ENCODE results near the gene AFMID. TPM values are rescaled to one million over a fixed set of nuclear protein-coding genes. Genes with fewer than 3 reads are reported as not detected.

The AFMID gene
- total and polyA plus RNA-seq, 7 donors = 7.4 to 20.8 (median 9.3) TPM

DNA sequence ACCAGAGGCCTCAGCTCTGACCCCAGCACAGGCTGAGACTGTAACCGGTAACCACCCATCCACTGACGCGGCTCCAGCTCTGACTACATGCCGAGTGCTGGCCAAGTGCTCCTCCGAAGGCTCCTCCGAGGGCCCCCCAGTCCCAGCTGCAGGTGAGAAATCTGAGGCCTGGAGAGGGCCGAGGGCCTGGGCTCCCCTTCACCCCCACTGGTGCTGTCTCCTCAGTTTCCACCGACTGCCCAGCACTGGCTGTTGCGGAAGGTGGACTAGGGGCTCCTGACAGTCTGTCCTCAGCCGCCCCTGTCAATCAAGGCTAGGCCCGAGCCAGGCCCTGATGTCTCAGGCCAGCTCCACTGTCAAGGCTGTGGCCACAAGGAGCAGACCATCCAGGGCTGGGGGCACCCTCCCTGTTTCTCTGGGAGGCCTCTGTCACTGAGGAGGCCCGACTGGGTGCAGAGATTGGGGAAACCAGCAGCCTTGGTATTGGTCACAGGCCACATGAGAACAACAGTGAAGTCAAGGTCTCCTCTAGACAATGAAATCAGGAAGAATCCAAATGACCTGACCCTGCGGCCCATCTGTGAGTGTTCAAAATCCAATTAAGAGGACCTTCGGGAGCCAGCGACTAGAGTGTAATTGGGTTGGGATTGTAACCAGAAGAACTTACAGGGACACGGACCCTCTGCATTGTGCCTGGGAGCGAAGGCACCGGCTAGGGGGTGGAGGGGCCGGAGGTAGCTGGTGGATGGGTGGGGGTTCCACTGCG lies 49.4 kb downstream of the AFMID start:
- Histone ChIP-seq H3K4me3 (no peak overlapping the region), H3K9me3 (no peaks in the 10 kb centered on the region), H3K4me1 (no peaks in the 10 kb centered on the region), H3K27me3 (ENCODE audit: insufficient read depth in 3 of 3, low read length in 2 of 3) (peaks cover 0 to 15% (median 12%) of the 10 kb centered on the region in 3 donors), H3K27ac (no peak overlapping the region), H3K36me3 (ENCODE audit: insufficient read depth in 1 of 2, low read depth in 1 of 2) (no peaks in the 10 kb centered on the region)
- TF ChIP-seq, protein P1, sequence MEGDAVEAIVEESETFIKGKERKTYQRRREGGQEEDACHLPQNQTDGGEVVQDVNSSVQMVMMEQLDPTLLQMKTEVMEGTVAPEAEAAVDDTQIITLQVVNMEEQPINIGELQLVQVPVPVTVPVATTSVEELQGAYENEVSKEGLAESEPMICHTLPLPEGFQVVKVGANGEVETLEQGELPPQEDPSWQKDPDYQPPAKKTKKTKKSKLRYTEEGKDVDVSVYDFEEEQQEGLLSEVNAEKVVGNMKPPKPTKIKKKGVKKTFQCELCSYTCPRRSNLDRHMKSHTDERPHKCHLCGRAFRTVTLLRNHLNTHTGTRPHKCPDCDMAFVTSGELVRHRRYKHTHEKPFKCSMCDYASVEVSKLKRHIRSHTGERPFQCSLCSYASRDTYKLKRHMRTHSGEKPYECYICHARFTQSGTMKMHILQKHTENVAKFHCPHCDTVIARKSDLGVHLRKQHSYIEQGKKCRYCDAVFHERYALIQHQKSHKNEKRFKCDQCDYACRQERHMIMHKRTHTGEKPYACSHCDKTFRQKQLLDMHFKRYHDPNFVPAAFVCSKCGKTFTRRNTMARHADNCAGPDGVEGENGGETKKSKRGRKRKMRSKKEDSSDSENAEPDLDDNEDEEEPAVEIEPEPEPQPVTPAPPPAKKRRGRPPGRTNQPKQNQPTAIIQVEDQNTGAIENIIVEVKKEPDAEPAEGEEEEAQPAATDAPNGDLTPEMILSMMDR (IDR thresholded peaks at IDR 0.05) = no peak
- WGBS, 3 donors = 63 to 78% (median 65%) methylated on average over 19 to 20 of the region's 20 CpGs
- ATAC-seq = no peak
- intact Hi-C loops (cut with DNase I) = no loop called here
- no peak for DNase-seq

DNA sequence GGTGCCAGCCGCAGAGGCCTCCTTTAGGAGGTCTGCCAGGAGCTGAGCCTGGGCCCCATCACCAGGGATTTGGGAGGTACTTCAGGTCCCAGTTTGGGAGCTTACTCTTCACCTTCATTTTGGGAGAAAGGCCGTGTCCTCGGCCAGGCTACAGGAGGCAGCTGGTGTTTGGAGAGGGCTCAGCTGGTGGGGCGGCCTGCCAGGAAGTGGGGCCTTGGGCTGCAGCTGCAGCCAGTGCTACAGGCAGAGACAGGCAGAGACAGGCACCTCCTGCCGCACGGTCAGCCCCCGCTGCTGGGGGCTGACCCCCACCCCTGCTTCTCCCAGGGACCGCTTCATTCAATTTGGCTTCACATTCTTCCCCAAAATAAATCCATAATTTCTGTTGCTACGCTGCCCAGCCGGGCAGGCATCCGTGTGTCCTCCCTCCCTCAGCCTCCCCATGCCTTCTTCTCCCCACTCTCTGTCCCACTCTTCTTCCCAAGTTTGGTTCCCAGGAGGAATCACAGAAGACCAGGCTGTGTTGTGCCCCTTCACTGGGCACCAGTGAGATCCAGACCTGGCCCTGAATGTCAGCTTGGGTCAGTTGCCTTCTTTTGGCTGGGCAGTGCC lies 50.3 kb downstream of the AFMID start:
- Histone ChIP-seq H3K4me3 (no peak overlapping the region), H3K27ac (no peak overlapping the region), H3K9me3 (no peaks in the 10 kb centered on the region), H3K4me1 (no peaks in the 10 kb centered on the region), H3K27me3 (ENCODE audit: insufficient read depth in 3 of 3, low read length in 2 of 3) (peaks cover 0 to 8% (median 3%) of the 10 kb centered on the region in 3 donors), H3K36me3 (ENCODE audit: insufficient read depth in 1 of 2, low read depth in 1 of 2) (no peaks in the 10 kb centered on the region)
- TF ChIP-seq, protein P1 (IDR thresholded peaks at IDR 0.05) = no peak
- no peak for ATAC-seq
- 41 to 49% (median 42%) methylated on average over 10 to 11 of the region's 11 CpGs for WGBS, 3 donors
- intact Hi-C loops (cut with DNase I) = no loop called here
- DNase-seq = no peak

DNA sequence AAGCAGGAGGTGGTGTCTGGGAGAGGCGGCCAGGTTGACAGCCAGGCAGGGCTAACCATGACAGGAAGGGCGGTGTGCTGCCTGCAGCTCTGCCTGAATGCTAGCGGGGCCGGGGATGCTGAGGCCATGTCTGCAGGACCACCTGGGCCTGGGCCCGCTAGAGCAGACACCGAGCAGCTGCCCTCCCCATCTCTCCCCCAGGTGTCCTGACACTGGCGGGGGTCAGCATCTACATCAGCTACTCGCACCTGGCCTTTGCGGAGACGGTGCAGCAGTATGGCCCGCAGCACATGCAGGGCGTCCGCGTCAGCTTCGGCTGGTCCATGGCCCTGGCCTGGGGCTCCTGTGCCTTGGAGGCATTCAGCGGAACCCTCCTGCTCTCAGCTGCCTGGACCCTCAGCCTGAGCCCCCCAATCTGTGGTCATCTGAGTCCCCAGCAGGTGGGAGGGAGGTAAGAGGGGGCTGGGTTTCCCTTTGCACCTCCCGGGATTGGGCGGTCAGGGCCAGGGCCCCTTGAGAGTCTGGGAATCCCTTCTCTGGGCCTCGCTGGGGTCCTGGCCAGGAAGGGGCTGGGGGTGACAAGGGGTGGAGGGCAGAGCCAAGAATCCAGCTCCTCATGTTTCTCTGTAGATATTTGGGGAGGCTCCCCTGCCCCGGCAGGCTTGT lies 51.8 kb downstream of the AFMID start:
- intact Hi-C loops (cut with DNase I) = no loop called here
- Histone ChIP-seq H3K4me1 (no peaks in the 10 kb centered on the region), H3K9me3 (no peaks in the 10 kb centered on the region), H3K36me3 (ENCODE audit: insufficient read depth in 1 of 2, low read depth in 1 of 2) (no peaks in the 10 kb centered on the region), H3K27ac (no peak overlapping the region), H3K27me3 (ENCODE audit: insufficient read depth in 3 of 3, low read length in 2 of 3) (no peaks in the 10 kb centered on the region), H3K4me3 (no peak overlapping the region)
- TF ChIP-seq, protein P1 (IDR thresholded peaks at IDR 0.05) = no peak
- 89 to 93% (median 90%) methylated on average over 19 to 20 of the region's 20 CpGs for WGBS, 3 donors
- ATAC-seq (no peak), DNase-seq (no peak)

DNA sequence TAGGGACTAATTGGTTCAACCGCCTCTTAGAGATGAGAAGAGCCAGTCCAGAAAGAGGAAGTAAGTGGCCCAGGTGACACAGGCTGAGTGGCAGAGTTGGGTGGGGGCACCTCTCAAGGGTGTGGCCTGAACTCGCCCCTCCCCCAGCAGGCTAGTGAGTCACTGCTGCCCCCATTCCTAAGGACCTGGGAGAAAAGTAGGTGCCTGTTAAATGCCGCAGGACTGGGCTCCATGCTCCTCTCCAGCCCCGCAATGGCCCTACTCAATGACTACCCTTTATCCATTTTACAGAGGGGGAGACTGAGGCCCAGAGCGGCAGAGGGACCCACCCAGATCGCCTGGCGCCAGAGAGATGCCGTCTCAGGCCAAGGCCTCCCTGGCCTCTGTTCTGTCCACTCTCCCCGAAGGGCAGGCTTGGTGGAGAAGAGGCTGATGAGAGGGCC lies 52.3 kb downstream of the AFMID start:
- Histone ChIP-seq H3K27me3 (ENCODE audit: insufficient read depth in 3 of 3, low read length in 2 of 3) (no peaks in the 10 kb centered on the region), H3K36me3 (ENCODE audit: insufficient read depth in 1 of 2, low read depth in 1 of 2) (no peaks in the 10 kb centered on the region), H3K4me1 (no peaks in the 10 kb centered on the region), H3K9me3 (no peaks in the 10 kb centered on the region), H3K27ac (no peak overlapping the region), H3K4me3 (no peak overlapping the region)
- ATAC-seq (no peak), DNase-seq (no peak)
- TF ChIP-seq, protein P1 (IDR thresholded peaks at IDR 0.05) = no peak
- WGBS, 3 donors = 93 to 98% (median 95%) methylated on average over 9 of the region's 9 CpGs
- intact Hi-C loops (cut with DNase I) = no loop called here

All from psoas muscle (tissue), 8 donors.